ENCODE results near the gene TSC1. TPM values are rescaled to one million over a fixed set of nuclear protein-coding genes. Genes with fewer than 3 reads are reported as not detected.

The TSC1 gene
- total and polyA plus RNA-seq, 9 donors = 23.8 to 34.8 (median 27.0) TPM

GRCh38 chr9:132942541-132943182, 1.8 kb downstream of the TSC1 start:
- H3K27ac ChIP-seq (ENCODE audit: low read length) = no peak overlapping the region
- H3K4me3 ChIP-seq (ENCODE audit: low read length) = no peak overlapping the region
- WGBS (ENCODE audit: insufficient coverage) = no CpG with 5 or more reads among the region's 5 CpGs
- no peaks in the 10 kb centered on the region for H3K27me3 ChIP-seq (ENCODE audit: control insufficient read depth, insufficient read depth, low read length)
- no peaks in the 10 kb centered on the region for H3K36me3 ChIP-seq (ENCODE audit: control insufficient read depth, insufficient read depth, low read length)
- peaks cover 28% of the 10 kb centered on the region for H3K4me1 ChIP-seq (ENCODE audit: control insufficient read depth, insufficient read depth, low read length)
- no peak for DNase-seq
- no peaks in the 10 kb centered on the region for H3K9me3 ChIP-seq (replicated peaks; ENCODE audit: control insufficient read depth, low read depth, low read length)

DNA sequence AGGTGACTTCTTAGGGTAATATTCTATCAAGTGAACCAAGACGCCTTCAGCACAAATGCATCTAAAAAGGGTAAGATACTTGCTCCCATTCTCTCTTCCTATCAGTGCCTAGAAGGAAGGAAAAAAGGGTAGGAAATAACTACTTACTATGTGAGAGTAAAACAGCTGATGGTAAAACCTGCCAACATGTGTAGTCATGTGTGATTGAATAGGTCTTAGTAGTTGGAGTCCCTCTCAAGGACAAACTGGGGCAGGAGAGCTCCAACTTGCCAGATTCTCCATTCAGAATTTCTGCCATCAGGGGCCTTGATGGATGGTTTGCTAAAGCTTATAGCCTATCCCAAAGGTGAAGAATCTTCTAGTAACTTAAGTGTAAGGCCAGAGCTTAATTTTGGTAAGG, 5.2 kb downstream of the TSC1 start:
- WGBS (ENCODE audit: insufficient coverage) = no CpG with 5 or more reads among the region's 1 CpG
- no peaks in the 10 kb centered on the region for H3K9me3 ChIP-seq (replicated peaks; ENCODE audit: control insufficient read depth, low read depth, low read length)
- H3K4me1 ChIP-seq (ENCODE audit: control insufficient read depth, insufficient read depth, low read length) = peaks cover 11% of the 10 kb centered on the region
- H3K27ac ChIP-seq (ENCODE audit: low read length) = no peak overlapping the region
- DNase-seq = no peak
- H3K4me3 ChIP-seq (ENCODE audit: low read length) = no peak overlapping the region
- peaks cover 4% of the 10 kb centered on the region for H3K36me3 ChIP-seq (ENCODE audit: control insufficient read depth, insufficient read depth, low read length)
- H3K27me3 ChIP-seq (ENCODE audit: control insufficient read depth, insufficient read depth, low read length) = no peaks in the 10 kb centered on the region

DNA sequence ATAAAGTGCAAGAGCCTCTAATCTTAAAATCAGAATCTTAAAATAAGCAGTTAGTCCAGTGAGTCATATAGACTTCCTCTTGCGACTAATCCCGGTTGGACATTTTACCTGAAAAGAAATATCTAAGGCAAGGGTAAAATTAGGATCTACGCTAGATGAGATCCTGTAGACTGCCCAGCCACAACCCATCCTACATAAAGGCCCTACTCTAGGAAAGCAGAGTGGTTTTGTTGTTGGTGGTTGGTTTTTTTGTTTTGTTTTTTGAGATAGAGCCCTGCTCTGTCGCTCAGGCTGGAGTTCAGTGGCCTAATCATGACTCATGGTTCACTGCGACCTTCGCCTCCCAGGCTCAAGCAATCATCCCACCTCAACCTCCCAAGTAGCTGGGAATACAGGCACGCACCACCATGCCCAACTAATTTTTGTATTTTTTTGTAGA, 6.9 kb downstream of the TSC1 start:
- no peak overlapping the region for H3K4me3 ChIP-seq (ENCODE audit: low read length)
- no peak for DNase-seq
- no peak overlapping the region for H3K27ac ChIP-seq (ENCODE audit: low read length)
- H3K4me1 ChIP-seq (ENCODE audit: control insufficient read depth, insufficient read depth, low read length) = peaks cover 3% of the 10 kb centered on the region
- WGBS (ENCODE audit: insufficient coverage) = no CpG with 5 or more reads among the region's 7 CpGs
- no peaks in the 10 kb centered on the region for H3K27me3 ChIP-seq (ENCODE audit: control insufficient read depth, insufficient read depth, low read length)
- H3K36me3 ChIP-seq (ENCODE audit: control insufficient read depth, insufficient read depth, low read length) = peaks cover 7% of the 10 kb centered on the region
- H3K9me3 ChIP-seq (replicated peaks; ENCODE audit: control insufficient read depth, low read depth, low read length) = no peaks in the 10 kb centered on the region

DNA sequence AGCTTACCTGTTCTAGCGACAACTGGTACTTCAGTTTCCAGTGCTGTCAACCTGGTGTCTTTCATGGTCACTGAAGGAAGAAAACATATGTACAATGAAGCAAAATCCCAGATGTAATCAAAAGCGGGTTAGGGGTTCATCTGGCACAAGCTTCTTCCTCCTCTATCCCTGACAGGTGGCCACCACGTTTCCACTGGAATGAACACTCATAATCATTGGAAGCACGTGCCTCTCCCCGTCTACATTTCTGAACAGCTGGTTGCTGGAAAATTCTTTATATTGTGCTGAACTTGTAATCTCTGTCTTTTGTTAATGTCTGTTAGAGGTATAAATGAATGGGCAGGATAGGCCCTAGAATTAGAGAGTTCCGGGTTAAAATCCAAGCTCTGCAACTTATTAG, 9.4 kb downstream of the TSC1 start:
- Histone ChIP-seq H3K36me3 (ENCODE audit: control insufficient read depth, insufficient read depth, low read length) (peaks cover 8% of the 10 kb centered on the region), H3K4me1 (ENCODE audit: control insufficient read depth, insufficient read depth, low read length) (peaks cover 3% of the 10 kb centered on the region), H3K27me3 (ENCODE audit: control insufficient read depth, insufficient read depth, low read length) (no peaks in the 10 kb centered on the region), H3K9me3 (replicated peaks; ENCODE audit: control insufficient read depth, low read depth, low read length) (no peaks in the 10 kb centered on the region), H3K27ac (ENCODE audit: low read length) (no peak overlapping the region), H3K4me3 (ENCODE audit: low read length) (no peak overlapping the region)
- no peak for DNase-seq
- 83% methylated on average over 1 of the region's 6 CpGs for WGBS (ENCODE audit: insufficient coverage)

GRCh38 chr9:132931178-132931735, 13.2 kb downstream of the TSC1 start:
- WGBS (ENCODE audit: insufficient coverage) = no CpG with 5 or more reads among the region's 9 CpGs

GRCh38 chr9:132927704-132928103, 16.7 kb downstream of the TSC1 start:
- DNase-seq = no peak
- no peaks in the 10 kb centered on the region for H3K9me3 ChIP-seq (replicated peaks; ENCODE audit: control insufficient read depth, low read depth, low read length)
- no peaks in the 10 kb centered on the region for H3K4me1 ChIP-seq (ENCODE audit: control insufficient read depth, insufficient read depth, low read length)
- no peak overlapping the region for H3K4me3 ChIP-seq (ENCODE audit: low read length)
- H3K36me3 ChIP-seq (ENCODE audit: control insufficient read depth, insufficient read depth, low read length) = peaks cover 32% of the 10 kb centered on the region
- H3K27ac ChIP-seq (ENCODE audit: low read length) = no peak overlapping the region
- WGBS (ENCODE audit: insufficient coverage) = 92% methylated on average over 2 of the region's 7 CpGs
- H3K27me3 ChIP-seq (ENCODE audit: control insufficient read depth, insufficient read depth, low read length) = no peaks in the 10 kb centered on the region

More at GRCh38 chr9:132931178-132931735, 13.2 kb downstream of the TSC1 start:
- peaks cover 19% of the 10 kb centered on the region for H3K36me3 ChIP-seq (ENCODE audit: control insufficient read depth, insufficient read depth, low read length)
- no peak for DNase-seq
- no peaks in the 10 kb centered on the region for H3K9me3 ChIP-seq (replicated peaks; ENCODE audit: control insufficient read depth, low read depth, low read length)
- H3K27ac ChIP-seq (ENCODE audit: low read length) = no peak overlapping the region
- H3K27me3 ChIP-seq (ENCODE audit: control insufficient read depth, insufficient read depth, low read length) = no peaks in the 10 kb centered on the region
- H3K4me3 ChIP-seq (ENCODE audit: low read length) = no peak overlapping the region
- H3K4me1 ChIP-seq (ENCODE audit: control insufficient read depth, insufficient read depth, low read length) = peaks cover 3% of the 10 kb centered on the region

- Histone ChIP-seq H3K27me3 (ENCODE audit: control insufficient read depth, insufficient read depth, low read length) (no peaks in the 10 kb centered on the region), H3K9me3 (replicated peaks; ENCODE audit: control insufficient read depth, low read depth, low read length) (no peaks in the 10 kb centered on the region), H3K4me1 (ENCODE audit: control insufficient read depth, insufficient read depth, low read length) (peaks cover 5% of the 10 kb centered on the region), H3K27ac (ENCODE audit: low read length) (no peak overlapping the region), H3K4me3 (ENCODE audit: low read length) (no peak overlapping the region), H3K36me3 (ENCODE audit: control insufficient read depth, insufficient read depth, low read length) (peaks cover 62% of the 10 kb centered on the region)
- no peak for DNase-seq
- WGBS (ENCODE audit: insufficient coverage) = 86% methylated on average over 6 of the region's 9 CpGs
Measured at GRCh38 chr9:132923346-132923902, 21.0 kb downstream of the TSC1 start.

- no peaks in the 10 kb centered on the region for H3K27me3 ChIP-seq (ENCODE audit: control insufficient read depth, insufficient read depth, low read length)
- peak overlapping the region; percentile 37 for H3K27ac ChIP-seq (ENCODE audit: low read length)
- peaks cover 60% of the 10 kb centered on the region for H3K36me3 ChIP-seq (ENCODE audit: control insufficient read depth, insufficient read depth, low read length)
- WGBS (ENCODE audit: insufficient coverage) = 75% methylated on average over 6 of the region's 7 CpGs
- no peak overlapping the region for H3K4me3 ChIP-seq (ENCODE audit: low read length)
- H3K9me3 ChIP-seq (replicated peaks; ENCODE audit: control insufficient read depth, low read depth, low read length) = no peaks in the 10 kb centered on the region
- H3K4me1 ChIP-seq (ENCODE audit: control insufficient read depth, insufficient read depth, low read length) = peaks cover 5% of the 10 kb centered on the region
- DNase-seq = peak; percentile 56
Measured at GRCh38 chr9:132919614-132920268, 24.7 kb downstream of the TSC1 start.

DNA sequence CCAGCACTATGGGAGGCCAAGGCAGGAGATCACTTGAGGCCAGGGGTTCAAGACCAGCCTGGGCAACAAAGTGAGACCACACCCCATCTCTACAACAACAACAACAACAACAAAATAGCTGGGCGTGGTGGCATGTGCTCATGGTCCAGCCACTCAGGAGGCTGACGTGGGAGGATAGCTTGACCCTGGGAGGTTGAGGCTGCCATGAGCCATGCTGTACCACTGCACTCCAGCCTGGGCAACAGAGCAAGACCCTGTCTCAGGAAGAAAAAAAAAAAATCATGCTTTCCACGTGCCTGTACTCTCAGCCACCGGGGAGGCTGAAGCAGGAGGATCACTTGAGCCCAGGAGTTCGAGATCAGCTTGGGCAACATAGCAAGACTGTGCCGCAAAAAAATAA, 29.5 kb downstream of the TSC1 start:
- no peak overlapping the region for H3K4me3 ChIP-seq (ENCODE audit: low read length)
- H3K27me3 ChIP-seq (ENCODE audit: control insufficient read depth, insufficient read depth, low read length) = no peaks in the 10 kb centered on the region
- H3K36me3 ChIP-seq (ENCODE audit: control insufficient read depth, insufficient read depth, low read length) = peaks cover 63% of the 10 kb centered on the region
- DNase-seq = no peak
- H3K27ac ChIP-seq (ENCODE audit: low read length) = no peak overlapping the region
- no peaks in the 10 kb centered on the region for H3K9me3 ChIP-seq (replicated peaks; ENCODE audit: control insufficient read depth, low read depth, low read length)
- no peaks in the 10 kb centered on the region for H3K4me1 ChIP-seq (ENCODE audit: control insufficient read depth, insufficient read depth, low read length)
- 95% methylated on average over 2 of the region's 6 CpGs for WGBS (ENCODE audit: insufficient coverage)

- no peaks in the 10 kb centered on the region for H3K9me3 ChIP-seq (replicated peaks; ENCODE audit: control insufficient read depth, low read depth, low read length)
- no peak overlapping the region for H3K27ac ChIP-seq (ENCODE audit: low read length)
- 100% methylated on average over 1 of the region's 4 CpGs for WGBS (ENCODE audit: insufficient coverage)
- H3K27me3 ChIP-seq (ENCODE audit: control insufficient read depth, insufficient read depth, low read length) = no peaks in the 10 kb centered on the region
- H3K4me3 ChIP-seq (ENCODE audit: low read length) = no peak overlapping the region
- no peaks in the 10 kb centered on the region for H3K4me1 ChIP-seq (ENCODE audit: control insufficient read depth, insufficient read depth, low read length)
- DNase-seq = no peak
- H3K36me3 ChIP-seq (ENCODE audit: control insufficient read depth, insufficient read depth, low read length) = peaks cover 66% of the 10 kb centered on the region
Measured at GRCh38 chr9:132912131-132912530, 32.3 kb downstream of the TSC1 start.

Measured in muscle of leg (tissue), 11 donors.